OCI-LY1 (cell line): Measurements from ENCODE around the gene DDX28.

Source experiments
- EZH2 ChIP-seq: fragments of 200-600 bp; sonication (generic), shearing (Covaris generic); IDR thresholded peaks from 2 replicates; pipeline ENCODE4 v1.8.0; 2017; ENCODE audit warnings: borderline replicate concordance, mixed run types, mild to moderate bottlenecking, antibody characterized with exemption, low read length, moderate library complexity, mixed read lengths
- TF ChIP-seq, protein P1 (sequence below): fragments of 200-600 bp; sonication (generic), shearing (Covaris generic); IDR thresholded peaks from 2 replicates; pipeline ENCODE4 v1.5.1; 2017; ENCODE audit warnings: mild to moderate bottlenecking, antibody characterized with exemption, low read length, moderate library complexity, mixed read lengths

- no peak for TF ChIP-seq EZH2
- TF ChIP-seq, protein P1, sequence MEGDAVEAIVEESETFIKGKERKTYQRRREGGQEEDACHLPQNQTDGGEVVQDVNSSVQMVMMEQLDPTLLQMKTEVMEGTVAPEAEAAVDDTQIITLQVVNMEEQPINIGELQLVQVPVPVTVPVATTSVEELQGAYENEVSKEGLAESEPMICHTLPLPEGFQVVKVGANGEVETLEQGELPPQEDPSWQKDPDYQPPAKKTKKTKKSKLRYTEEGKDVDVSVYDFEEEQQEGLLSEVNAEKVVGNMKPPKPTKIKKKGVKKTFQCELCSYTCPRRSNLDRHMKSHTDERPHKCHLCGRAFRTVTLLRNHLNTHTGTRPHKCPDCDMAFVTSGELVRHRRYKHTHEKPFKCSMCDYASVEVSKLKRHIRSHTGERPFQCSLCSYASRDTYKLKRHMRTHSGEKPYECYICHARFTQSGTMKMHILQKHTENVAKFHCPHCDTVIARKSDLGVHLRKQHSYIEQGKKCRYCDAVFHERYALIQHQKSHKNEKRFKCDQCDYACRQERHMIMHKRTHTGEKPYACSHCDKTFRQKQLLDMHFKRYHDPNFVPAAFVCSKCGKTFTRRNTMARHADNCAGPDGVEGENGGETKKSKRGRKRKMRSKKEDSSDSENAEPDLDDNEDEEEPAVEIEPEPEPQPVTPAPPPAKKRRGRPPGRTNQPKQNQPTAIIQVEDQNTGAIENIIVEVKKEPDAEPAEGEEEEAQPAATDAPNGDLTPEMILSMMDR: no peak
These were observed 33.6 kb downstream of the DDX28 start for GRCh38 chr16:67989322-67990017.
